GM19193 (cell line): ENCODE measurements around the gene ZXDC.

Experiments
- POLR2A ChIP-seq: IDR thresholded peaks from 4 replicates; pipeline ENCODE4 v1.6.1; 2011; ENCODE audit not compliant: insufficient read depth, insufficient read length; ENCODE audit errors: extremely low read depth

The ZXDC gene

DNA sequence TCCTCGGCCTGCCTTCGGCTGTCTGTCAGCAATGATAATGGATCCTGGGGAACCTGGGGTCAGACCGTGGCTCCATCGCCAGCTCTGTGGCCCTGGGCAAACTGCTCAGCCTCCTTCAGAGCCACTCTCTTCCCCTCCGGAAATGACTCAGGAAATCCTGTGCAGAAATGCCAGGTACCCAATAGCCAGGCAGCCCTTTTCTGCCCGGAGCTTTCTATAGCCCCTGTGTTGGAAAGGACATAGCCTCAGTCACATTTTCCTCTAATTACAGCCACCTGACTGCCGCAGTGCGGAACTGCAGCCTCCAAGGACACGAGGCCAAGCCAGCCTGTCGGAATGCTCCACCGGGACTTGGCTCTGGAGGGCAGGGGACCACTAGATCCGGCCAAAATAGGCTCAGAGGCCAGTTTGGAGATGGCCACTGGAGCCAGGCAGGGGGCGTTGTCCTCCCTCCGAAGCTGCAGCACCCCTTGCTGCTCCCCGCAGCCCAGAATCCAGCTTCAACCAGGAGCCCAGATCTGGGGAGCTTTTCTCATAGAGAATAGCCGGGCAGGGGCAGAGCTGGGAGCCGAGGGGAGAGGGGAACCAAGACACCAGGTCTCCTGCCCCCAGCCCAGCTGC lies 11.6 kb upstream of the ZXDC start:
- no peak for TF ChIP-seq POLR2A

DNA sequence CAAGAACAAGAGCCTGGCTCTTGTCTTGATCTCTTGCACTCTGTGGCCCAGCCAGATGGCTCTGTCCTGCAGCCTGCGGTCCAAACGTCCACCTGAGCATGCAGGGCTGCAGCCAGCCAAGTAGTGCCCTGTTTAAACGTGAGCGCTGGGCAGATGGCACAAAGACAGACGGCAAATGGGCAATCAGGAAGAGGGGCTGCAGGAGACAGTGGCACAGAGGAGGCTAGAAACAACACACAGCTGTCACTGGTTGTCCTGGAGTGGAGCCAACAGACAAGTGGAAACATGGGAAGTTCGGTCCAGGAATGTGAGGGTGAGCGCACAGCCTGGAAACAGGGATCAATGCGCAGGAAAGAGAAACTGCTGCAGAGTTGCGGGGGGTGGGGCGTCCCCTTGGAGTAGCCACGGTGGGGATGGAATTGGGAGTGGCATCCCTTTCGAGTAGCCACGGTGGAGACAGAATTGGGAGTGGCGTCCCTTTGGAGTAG lies 10.7 kb upstream of the ZXDC start:
- no peak for TF ChIP-seq POLR2A

DNA sequence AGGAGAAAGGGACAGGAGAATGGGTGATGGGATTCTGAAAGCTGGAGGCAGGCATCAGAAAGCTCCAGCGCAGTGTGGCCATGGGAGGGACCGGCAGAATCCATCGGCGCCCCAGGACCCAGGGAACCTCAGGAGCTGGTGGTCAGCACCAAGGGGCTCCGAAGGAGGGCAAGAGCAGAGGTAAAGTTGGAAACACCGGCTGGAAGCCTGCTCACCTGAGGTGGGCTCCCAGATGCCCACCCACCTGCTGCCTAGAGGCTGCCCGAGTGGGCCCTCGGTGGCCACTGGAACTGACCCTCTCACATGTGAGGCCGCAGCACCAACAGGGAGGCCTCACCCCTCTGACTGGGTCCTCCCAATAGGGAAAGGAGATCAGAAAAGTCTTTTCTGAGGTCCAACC lies 10.3 kb upstream of the ZXDC start:
- no peak for TF ChIP-seq POLR2A

DNA sequence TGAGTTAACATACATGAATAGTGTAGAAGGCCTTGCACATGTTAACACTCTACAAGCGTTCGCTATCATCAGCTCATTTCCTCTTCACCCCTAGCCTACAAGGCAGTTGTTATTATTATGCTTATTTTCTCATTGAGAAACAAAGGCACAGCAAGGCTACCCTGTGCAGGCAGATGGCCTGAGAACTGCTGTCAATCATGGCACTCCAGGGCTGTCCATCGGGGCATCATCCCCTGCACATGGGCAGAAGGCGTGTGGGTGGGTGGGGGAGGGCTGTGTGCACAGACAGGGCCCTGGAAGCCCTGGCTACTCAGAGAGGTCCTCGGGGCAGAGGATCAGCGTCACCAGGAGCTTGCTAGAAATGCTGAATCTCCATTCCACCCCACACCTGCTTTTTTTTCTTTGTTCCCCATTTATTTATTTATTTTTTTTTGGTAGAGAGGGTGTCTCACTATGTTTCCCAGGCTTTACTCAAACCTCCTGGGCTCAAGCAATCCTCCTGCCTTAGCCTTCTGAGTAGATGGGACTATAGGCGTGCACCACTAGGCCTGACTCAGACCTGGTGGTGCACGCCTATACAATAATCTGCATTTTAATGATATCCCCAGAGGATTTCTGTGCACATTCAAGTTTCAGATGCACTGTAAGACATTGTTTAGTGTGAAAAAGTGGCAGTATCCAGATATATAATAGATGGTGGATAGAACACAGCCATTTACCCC lies 9.6 kb upstream of the ZXDC start:
- TF ChIP-seq POLR2A = no peak

DNA sequence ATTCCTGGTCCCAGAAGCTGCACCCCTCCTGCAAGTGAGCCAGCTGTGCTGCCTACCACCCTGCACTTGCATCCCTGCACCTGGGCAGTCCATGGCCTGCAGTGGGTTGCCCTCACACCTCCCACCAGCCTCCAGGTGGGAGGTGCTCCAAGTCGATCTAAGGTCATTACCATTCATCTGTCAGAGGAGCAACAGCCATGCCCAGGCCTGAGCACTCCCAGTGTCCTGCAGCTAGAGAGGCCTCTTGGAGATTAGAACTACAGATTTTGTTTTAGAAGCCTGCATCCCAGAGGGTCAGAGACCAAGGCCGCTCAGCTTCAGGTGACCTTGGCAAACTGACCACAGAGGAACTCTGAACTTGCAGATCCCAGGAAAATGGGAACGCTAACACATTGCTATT lies 9.0 kb upstream of the ZXDC start:
- no peak for TF ChIP-seq POLR2A

DNA sequence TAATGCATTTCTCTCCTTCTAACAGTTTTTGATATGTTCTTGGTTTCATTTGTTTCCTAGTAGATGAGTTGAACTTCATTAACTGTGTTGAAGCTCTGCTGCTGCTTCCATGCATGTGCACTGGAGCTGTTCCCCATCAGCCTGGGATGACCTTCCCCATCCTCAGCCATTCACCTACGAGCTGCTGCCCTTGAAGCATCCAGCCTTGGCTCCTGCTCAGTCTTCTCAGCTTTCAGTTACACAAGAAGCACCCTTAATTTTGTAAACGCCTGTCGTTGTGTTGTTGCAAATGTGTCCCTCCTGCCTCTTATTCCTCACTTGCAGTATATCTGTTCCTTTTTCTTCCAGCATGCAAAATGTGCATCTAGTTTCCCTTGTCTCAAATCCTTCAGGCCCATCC lies 8.5 kb upstream of the ZXDC start:
- no peak for TF ChIP-seq POLR2A

DNA sequence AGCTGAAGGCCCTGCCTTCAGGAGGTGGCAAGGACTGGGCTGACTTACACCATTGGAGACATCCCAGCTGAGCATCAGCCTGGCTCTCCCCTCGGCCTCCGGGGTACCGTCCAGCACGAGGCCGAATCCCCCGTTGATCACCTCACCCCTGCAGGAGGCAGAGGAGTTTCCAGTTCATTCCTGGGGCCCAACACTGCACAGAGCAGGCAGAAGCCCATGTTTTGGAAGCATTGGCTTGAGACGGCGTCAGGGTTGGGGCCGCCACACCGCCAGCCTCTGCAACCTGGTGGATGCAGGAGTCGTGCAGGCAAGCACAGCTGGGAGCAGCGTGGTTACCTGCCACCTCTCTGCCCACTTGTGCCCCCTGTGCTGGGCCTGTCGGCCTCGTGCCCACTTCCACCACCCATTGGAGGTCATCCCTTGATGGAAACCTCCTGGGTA lies 7.7 kb upstream of the ZXDC start:
- no peak for TF ChIP-seq POLR2A

DNA sequence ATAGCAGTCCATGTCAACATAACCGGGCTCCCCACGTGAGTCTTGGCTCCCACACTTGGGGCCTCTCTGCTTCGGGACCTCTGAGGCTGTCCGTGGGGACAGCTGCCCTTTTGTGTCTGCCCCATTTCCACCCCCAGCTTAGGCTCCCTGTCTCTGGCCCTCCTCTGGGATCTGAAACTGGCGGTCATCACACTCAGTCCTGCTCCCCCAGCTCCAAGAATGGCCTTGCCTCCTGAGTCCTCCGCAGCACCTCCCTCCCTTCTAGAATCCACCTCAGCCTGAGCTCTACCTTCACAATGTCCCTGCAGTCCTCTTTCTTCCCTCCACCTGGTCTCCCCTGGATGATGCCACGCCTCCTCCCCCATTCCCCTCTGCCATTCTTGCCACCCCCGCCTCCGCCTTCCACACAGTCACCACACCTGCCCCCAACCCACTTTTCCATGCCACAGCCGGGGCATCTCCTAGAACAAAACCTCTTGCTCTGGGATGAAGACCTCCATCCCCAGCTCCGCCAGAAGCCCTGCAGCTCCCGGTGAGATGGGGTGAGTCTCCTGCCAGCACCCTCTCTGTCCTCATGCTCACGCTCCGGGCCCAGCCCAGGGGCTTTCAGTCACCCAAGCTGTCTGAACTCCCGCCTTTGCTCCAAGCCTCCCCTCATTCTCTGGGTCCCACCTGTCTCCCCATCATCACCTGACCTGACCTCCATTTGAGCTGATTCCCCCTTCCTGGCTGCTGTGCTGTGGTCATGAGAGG lies 7.0 kb upstream of the ZXDC start:
- no peak for TF ChIP-seq POLR2A

DNA sequence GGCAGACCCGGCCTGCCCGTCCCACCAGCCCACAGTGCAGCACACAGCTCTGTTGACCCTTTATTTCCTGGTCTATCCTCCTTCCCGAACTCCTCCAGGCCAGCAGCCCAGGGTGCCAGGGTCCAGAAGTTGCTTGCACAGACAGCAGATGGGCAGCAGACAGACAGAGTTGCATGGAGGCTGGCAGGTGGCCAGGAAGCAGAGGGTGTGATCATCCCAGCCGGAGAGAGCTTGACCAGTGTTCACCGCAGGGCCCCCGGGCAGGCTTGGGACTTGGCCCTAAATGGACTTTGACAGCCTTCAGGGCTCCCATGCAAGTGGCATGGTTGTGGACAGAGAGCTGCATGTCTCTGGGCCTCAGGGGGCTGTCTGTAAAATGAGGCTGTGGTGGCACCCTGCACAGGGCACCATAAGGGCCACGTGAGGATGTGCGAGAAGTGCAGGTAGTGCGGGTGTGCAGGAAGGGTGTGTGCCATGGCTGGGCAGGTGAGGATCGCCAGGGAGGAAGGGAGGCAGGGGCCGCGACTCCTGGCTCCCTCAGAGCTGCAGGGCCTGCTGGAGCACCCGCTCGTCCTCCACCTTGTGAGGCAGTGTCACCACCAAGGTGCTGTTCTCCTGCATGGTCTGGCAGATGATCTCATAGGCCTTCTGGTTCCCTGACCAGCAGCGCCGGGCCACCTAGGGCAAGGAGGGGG lies 6.3 kb upstream of the ZXDC start:
- TF ChIP-seq POLR2A = no peak

DNA sequence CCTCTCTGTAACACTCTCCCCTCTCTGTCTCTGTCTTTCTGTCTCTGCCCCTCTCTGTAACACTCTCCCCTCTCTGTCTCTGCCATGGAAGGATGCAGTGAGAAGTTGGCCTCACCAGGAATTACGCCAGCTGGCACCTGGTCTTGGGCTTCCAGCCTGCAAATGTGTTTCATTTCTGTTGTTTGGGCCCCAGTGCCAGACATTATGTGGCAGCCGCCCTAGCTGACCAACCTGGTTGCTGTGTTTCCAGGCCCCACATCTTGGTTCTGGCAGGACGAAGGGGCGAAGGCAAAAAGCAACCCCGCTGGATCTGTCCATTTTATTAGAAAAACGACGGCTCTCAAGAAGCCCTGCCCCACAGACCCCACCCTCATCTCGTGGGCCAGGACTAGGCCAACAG lies 5.2 kb upstream of the ZXDC start:
- no peak for TF ChIP-seq POLR2A

DNA sequence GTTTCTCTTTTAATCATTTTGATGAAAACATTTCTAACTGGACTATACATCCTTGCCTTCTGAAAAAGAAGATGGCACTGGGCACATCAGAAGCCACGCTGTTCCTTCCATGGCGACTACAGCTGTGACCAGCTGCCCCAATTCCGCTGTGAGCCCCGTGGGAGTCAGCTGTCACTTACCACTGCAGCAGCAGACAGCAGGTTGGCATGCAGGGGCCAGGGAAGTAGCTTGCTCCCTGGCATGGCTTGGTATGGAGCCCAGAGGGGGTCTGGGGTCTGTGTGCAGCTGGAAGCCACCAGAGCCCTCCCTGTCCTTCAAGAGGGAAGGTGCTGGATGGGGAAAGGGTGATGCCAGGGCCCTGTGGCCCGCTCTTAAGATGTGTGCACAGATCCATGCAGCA lies 4.5 kb upstream of the ZXDC start:
- no peak for TF ChIP-seq POLR2A

DNA sequence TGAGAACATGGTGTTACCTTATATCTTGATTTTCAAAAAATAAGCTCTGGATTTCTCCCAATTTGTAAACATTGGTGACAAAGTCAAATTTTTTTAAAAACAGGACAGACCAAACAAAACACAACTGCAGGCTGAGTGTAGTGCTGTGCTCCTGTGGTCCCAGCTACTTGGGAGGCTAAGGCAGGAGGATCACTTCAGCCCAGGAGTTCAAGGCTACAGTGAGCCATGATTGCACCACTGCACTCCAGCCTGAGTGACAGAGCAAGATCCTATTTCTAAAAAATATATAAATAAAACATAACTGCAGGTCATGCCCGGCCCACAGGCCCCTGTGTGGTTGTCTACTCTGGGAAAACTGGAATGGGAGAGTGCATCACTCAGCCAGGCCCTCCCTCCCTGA lies 4.0 kb upstream of the ZXDC start:
- TF ChIP-seq POLR2A = no peak

DNA sequence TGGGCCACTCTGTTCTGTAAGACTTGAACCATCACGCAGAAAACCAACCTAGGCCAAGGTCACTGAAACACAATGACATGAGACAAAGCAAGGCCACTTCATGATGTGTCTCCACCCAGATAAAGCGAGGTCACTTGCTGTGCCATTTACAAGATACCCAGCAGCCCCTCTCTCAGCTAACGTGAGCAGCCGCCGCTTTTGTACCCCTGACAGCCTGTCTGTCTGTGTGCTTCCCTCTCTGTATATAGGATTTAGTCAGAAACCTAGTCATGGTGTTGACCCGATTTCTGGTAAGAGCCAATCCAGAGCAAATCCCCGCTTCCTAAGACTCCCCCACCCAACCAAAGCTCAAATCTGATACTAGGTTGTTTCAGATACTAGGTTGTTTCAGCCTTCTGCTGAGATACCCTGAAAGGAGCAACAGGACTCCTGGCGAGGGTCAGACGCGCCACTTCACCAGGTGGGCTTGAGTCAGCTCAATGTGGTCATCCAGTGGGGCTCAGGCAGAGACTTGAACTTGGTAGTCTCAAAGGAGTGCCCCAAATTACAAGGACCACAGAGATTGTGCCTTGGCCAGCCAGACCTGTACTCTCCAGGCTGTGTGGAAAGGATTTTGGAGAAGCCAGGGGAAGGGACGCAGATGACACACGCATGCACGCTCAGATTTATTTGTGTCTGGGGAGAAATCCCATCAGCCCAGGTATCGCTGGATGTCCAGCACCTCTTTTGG lies 3.1 kb upstream of the ZXDC start:
- TF ChIP-seq POLR2A = no peak

DNA sequence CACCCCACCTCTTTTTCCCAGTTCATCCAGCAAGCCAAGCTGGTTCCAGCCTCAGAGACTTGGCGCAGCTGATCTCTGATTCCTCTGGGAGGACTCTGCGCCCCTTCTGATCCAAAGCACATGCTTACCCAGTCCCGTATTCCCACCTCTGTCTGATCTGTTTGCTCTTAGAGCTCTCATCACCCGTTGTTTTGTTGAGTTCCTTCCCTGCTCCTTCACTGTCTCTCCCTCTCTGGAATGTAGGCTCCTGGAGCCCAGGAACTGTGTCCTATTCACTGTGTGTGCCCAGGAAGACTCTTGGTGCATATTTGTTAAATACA lies 1.3 kb upstream of the ZXDC start:
- no peak for TF ChIP-seq POLR2A
